Measurements from ENCODE around the gene CALM1. TPM values are rescaled to one million over a fixed set of nuclear protein-coding genes. Genes with fewer than 3 reads are reported as not detected.

CALM1 gene
- total RNA-seq, 1 experiment from 2014 or later, result 998 TPM

- Histone ChIP-seq H3K9me3 (ENCODE audit: low read depth, low read length, poor library complexity, severe bottlenecking) (no peaks in the 10 kb centered on the region), H3K4me1 (ENCODE audit: insufficient read depth, low read length, poor library complexity, severe bottlenecking) (peaks cover 8% of the 10 kb centered on the region), H3K27me3 (replicated peaks; ENCODE audit: insufficient read depth, low read depth, low read length, poor library complexity) (no peaks in the 10 kb centered on the region), H3K36me3 (ENCODE audit: insufficient read depth, low read length, poor library complexity, severe bottlenecking) (no peaks in the 10 kb centered on the region), H3K27ac (ENCODE audit: low read depth, low read length, poor library complexity, severe bottlenecking) (no peak overlapping the region), H3K4me3 (ENCODE audit: low read depth, low read length, poor library complexity, severe bottlenecking) (no peak overlapping the region)
- intact Hi-C loops (cut with micrococcal nuclease; ENCODE audit: unreplicated experiment), result no loop called here
- TF ChIP-seq CTCF (conservative IDR thresholded peaks at IDR 0.05; ENCODE audit: low read depth, low read length), result no peak
- TF ChIP-seq EZH2 (IDR thresholded peaks at IDR 0.05; ENCODE audit: borderline replicate concordance, low read depth, low read length, poor library complexity, severe bottlenecking), result no peak
- POLR2A ChIA-PET (ENCODE audit: low non-redundant PET), result no interaction called here
- no TSS peak for BruUV-seq (replicated peaks)
- CTCF ChIA-PET, result no interaction called here
- DNase-seq (ENCODE audit: low spot score), result no peak
Measured at GRCh38 chr14:90368946-90369721, 27.7 kb upstream of the CALM1 start.

GRCh38 chr14:90373887-90374286, 22.9 kb upstream of the CALM1 start:
- peak; percentile 59 for DNase-seq (ENCODE audit: low spot score)
- CTCF ChIA-PET, result interaction anchor here (0.6 kb wide), 1 partner anchor 114 kb away, joined by 5 read pairs; no protein-coding TSS in a partner anchor
- no peak overlapping the region for H3K4me3 ChIP-seq (ENCODE audit: low read depth, low read length, poor library complexity, severe bottlenecking)
- POLR2A ChIA-PET (ENCODE audit: low non-redundant PET), result no interaction called here
- H3K4me1 ChIP-seq (ENCODE audit: insufficient read depth, low read length, poor library complexity, severe bottlenecking), result no peaks in the 10 kb centered on the region
- no TSS peak for BruUV-seq (replicated peaks)
- no peaks in the 10 kb centered on the region for H3K36me3 ChIP-seq (ENCODE audit: insufficient read depth, low read length, poor library complexity, severe bottlenecking)
- H3K27ac ChIP-seq (ENCODE audit: low read depth, low read length, poor library complexity, severe bottlenecking), result no peak overlapping the region
- TF ChIP-seq EZH2 (IDR thresholded peaks at IDR 0.05; ENCODE audit: borderline replicate concordance, low read depth, low read length, poor library complexity, severe bottlenecking) (no peak), CTCF (conservative IDR thresholded peaks at IDR 0.05; ENCODE audit: low read depth, low read length) (no peak)
- no peaks in the 10 kb centered on the region for H3K9me3 ChIP-seq (ENCODE audit: low read depth, low read length, poor library complexity, severe bottlenecking)
- H3K27me3 ChIP-seq (replicated peaks; ENCODE audit: insufficient read depth, low read depth, low read length, poor library complexity), result no peaks in the 10 kb centered on the region
- intact Hi-C loops (cut with micrococcal nuclease; ENCODE audit: unreplicated experiment), result no loop called here

GRCh38 chr14:90374813-90375212, 22.0 kb upstream of the CALM1 start:
- no peak for TF ChIP-seq EZH2 (IDR thresholded peaks at IDR 0.05; ENCODE audit: borderline replicate concordance, low read depth, low read length, poor library complexity, severe bottlenecking)
- no peak for TF ChIP-seq CTCF (conservative IDR thresholded peaks at IDR 0.05; ENCODE audit: low read depth, low read length)
- Histone ChIP-seq H3K36me3 (ENCODE audit: insufficient read depth, low read length, poor library complexity, severe bottlenecking) (no peaks in the 10 kb centered on the region), H3K27ac (ENCODE audit: low read depth, low read length, poor library complexity, severe bottlenecking) (no peak overlapping the region), H3K4me3 (ENCODE audit: low read depth, low read length, poor library complexity, severe bottlenecking) (no peak overlapping the region), H3K4me1 (ENCODE audit: insufficient read depth, low read length, poor library complexity, severe bottlenecking) (no peaks in the 10 kb centered on the region), H3K9me3 (ENCODE audit: low read depth, low read length, poor library complexity, severe bottlenecking) (no peaks in the 10 kb centered on the region), H3K27me3 (replicated peaks; ENCODE audit: insufficient read depth, low read depth, low read length, poor library complexity) (no peaks in the 10 kb centered on the region)
- intact Hi-C loops (cut with micrococcal nuclease; ENCODE audit: unreplicated experiment), result no loop called here
- ChIA-PET POLR2A (ENCODE audit: low non-redundant PET) (no interaction called here), CTCF (no interaction called here)
- no peak for DNase-seq (ENCODE audit: low spot score)
- no TSS peak for BruUV-seq (replicated peaks)

Measured in A673 (cell line).